B cell (primary cell): ENCODE results near the gene TENM4. TPM values are rescaled to one million over a fixed set of nuclear protein-coding genes. Genes with fewer than 3 reads are reported as not detected.

Experiments used
- ATAC-seq: fragments of 200-7000 bp; cut with Tn5 transposase; one replicate; pipeline ENCODE4 v1.10.0; 2021; ENCODE audit warnings: low read depth, mild to moderate bottlenecking, moderate number of reproducible peaks, moderate library complexity
- CTCF ChIA-PET: fragments of 350-600 bp; sonication (Branson Sonifier 250); formaldehyde crosslinking; loops from one replicate; lab custom pipeline; 2021; ENCODE audit warnings: antibody characterized with exemption, inconsistent platforms; lab: Charles Lee
- POLR2A ChIA-PET: fragments of 350-600 bp; sonication (Branson Sonifier 250); formaldehyde crosslinking; loops from one replicate; lab custom pipeline; 2021; ENCODE audit warnings: antibody characterized with exemption; lab: Charles Lee
- DNase-seq: peaks from one replicate; pipeline ENCODE4 v3.0.0; 2013
- H2AFZ ChIP-seq: 2 replicates; pipeline ENCODE4 v1.6.1; 2012; ENCODE audit warnings: mild to moderate bottlenecking, low read depth, low read length; ENCODE audit not compliant: insufficient read depth, poor library complexity, severe bottlenecking
- H3K27ac ChIP-seq, 2 donors: 1 replicate in 1 of 2; 2 replicates in 1 of 2; pipeline ENCODE4 v1.5.1; 2012 to 2013; ENCODE audit warnings: low read length in 2 of 2, mild to moderate bottlenecking in 2 of 2, moderate library complexity in 1 of 2
- H3K27me3 ChIP-seq, 4 experiments: fragments of 200-600 bp in 1 of 4; sonication (generic) in 1 of 4; replicated peaks in 1 of 4; 1 replicate in 2 of 4; 2 replicates in 2 of 4; pipeline versions ENCODE4 v1.6.1 to v1.7.0; 2013 to 2016; ENCODE audit warnings: low read length in 3 of 4, mild to moderate bottlenecking in 2 of 4, mixed read lengths in 1 of 4, moderate library complexity in 1 of 4; ENCODE audit not compliant: insufficient read depth in 4 of 4, control insufficient read depth in 3 of 4; ENCODE audit errors: control extremely low read depth in 1 of 4
- H3K36me3 ChIP-seq, 2 experiments: replicated peaks in 1 of 2; 1 replicate in 1 of 2; 2 replicates in 1 of 2; pipeline versions ENCODE4 v1.6.1 to v1.7.1; 2013; ENCODE audit warnings: low read length in 1 of 2; ENCODE audit not compliant: insufficient read depth in 2 of 2, control insufficient read depth in 1 of 2; ENCODE audit errors: control extremely low read depth in 1 of 2, extremely low read depth in 1 of 2
- H3K4me1 ChIP-seq, 2 donors: fragments of 200-600 bp in 1 of 2; sonication (generic) in 1 of 2; 1 replicate in 1 of 2; 2 replicates in 1 of 2; pipeline versions ENCODE4 v1.5.1 to v1.6.1; 2013 to 2017; ENCODE audit warnings: low read length in 2 of 2; ENCODE audit not compliant: control insufficient read depth in 2 of 2, insufficient read depth in 2 of 2
- H3K4me2 ChIP-seq: replicated peaks from 2 replicates; pipeline ENCODE3; 2012; ENCODE audit warnings: mild to moderate bottlenecking, low read depth, low read length; ENCODE audit not compliant: poor library complexity, severe bottlenecking
- H3K4me3 ChIP-seq, 5 experiments: fragments of 200-600 bp in 1 of 5; sonication (generic) in 1 of 5; 1 replicate in 3 of 5; 2 replicates in 2 of 5; pipeline versions ENCODE4 v1.5.1 to v1.7.0; 2011 to 2016; ENCODE audit warnings: low read length in 4 of 5, mild to moderate bottlenecking in 4 of 5, low read depth in 2 of 5, control low read depth in 1 of 5, moderate library complexity in 1 of 5; ENCODE audit not compliant: insufficient read depth in 1 of 5; ENCODE audit errors: control extremely low read depth in 1 of 5, extremely low read depth in 1 of 5
- H3K79me2 ChIP-seq: fragments of 200-600 bp; sonication (generic); one replicate; pipeline ENCODE4 v1.6.0; 2016; ENCODE audit warnings: low read length; ENCODE audit not compliant: control insufficient read depth, insufficient read depth
- H3K9ac ChIP-seq: fragments of 200-600 bp; sonication (generic); 2 replicates; pipeline ENCODE4 v1.6.1; 2017; ENCODE audit warnings: mild to moderate bottlenecking, low read length, moderate library complexity
- H3K9me3 ChIP-seq, 3 donors: one replicate each; pipeline versions ENCODE4 v1.6.1 to v1.7.1; 2013; ENCODE audit warnings: low read length in 2 of 3; ENCODE audit not compliant: control insufficient read depth in 2 of 3, insufficient read depth in 1 of 3; ENCODE audit errors: control extremely low read depth in 1 of 3
- H4K20me1 ChIP-seq: 2 replicates; pipeline ENCODE4 v1.6.0; 2012; ENCODE audit warnings: mild to moderate bottlenecking, low read length; ENCODE audit not compliant: insufficient read depth, control insufficient read depth, poor library complexity, severe bottlenecking
- H3K27ac Mint-ChIP-seq: one replicate; pipeline ENCODE4 v1.8.0; 2021; ENCODE audit warnings: mixed read lengths
- H3K27me3 Mint-ChIP-seq: one replicate; pipeline ENCODE4 v1.8.0; 2021; ENCODE audit warnings: mixed read lengths
- H3K4me1 Mint-ChIP-seq: one replicate; pipeline ENCODE4 v1.8.0; 2021; ENCODE audit warnings: mixed read lengths
- H3K4me3 Mint-ChIP-seq: one replicate; pipeline ENCODE4 v1.8.0; 2021; ENCODE audit warnings: mixed read lengths
- H3K9me3 Mint-ChIP-seq: one replicate; pipeline ENCODE4 v1.8.0; 2022; ENCODE audit warnings: mixed read lengths; ENCODE audit not compliant: insufficient read depth
- CTCF ChIP-seq: fragments of 200-600 bp; IDR thresholded peaks from one replicate; pipeline ENCODE4 v1.8.0; 2022; ENCODE audit warnings: antibody characterized with exemption, mild to moderate bottlenecking
- EZH2 ChIP-seq: IDR thresholded peaks from 2 replicates; pipeline ENCODE4 v1.6.1; 2012; ENCODE audit warnings: borderline replicate concordance, low read depth, mild to moderate bottlenecking, moderate library complexity, low read length; ENCODE audit not compliant: insufficient read depth, poor library complexity, severe bottlenecking
- whole genome bisulfite sequencing: methylation state at CpG from one replicate; pipeline ENCODE4 v1.1.5; 2013; ENCODE audit warnings: missing lambda C conversion rate; ENCODE audit not compliant: insufficient coverage; 5-methylcytosine and 5-hydroxymethylcytosine counted together
- intact Hi-C: fragments of 100-400 bp; cut with micrococcal nuclease; formaldehyde crosslinking; loops from one replicate; pipeline ENCODE4 v1.10.0; 2022
- polyA plus RNA-seq: library from polyadenylated mRNA; depleted of rRNA; stranded (reverse); fragments of >200 nt; gene quantifications from 2 replicates; pipeline ENCODE4 v1.2.3, GENCODE V29; 2012
- total RNA-seq, 2 donors: library from RNA; stranded (reverse); fragments of 120-200 nt in 1 of 2; gene quantifications; 1 replicate in 1 of 2; 2 replicates in 1 of 2; pipeline versions ENCODE4 v1.2.3 to v1.2.4, GENCODE V29; 2013 to 2022

The TENM4 gene
- total and polyA plus RNA-seq, 2 donors (not counting 1 experiment from before 2014, with no cell fraction given), result 0.09 to 5.7 TPM

- Mint-ChIP-seq H3K27me3 (peaks cover 21% of the 10 kb centered on the region), H3K4me3 (no peak overlapping the region), H3K27ac (no peak overlapping the region), H3K9me3 (no peaks in the 10 kb centered on the region), H3K4me1 (no peaks in the 10 kb centered on the region)
- Histone ChIP-seq H3K4me1 (no peaks in the 10 kb centered on the region), H3K4me3 (no peak overlapping the region), H3K36me3 (no peaks in the 10 kb centered on the region), H3K27me3 (peaks cover 0 to 10% (median 1%) of the 10 kb centered on the region in 4 experiments), H4K20me1 (no peaks in the 10 kb centered on the region), H3K9me3 (no peaks in the 10 kb centered on the region), H3K4me2 (no peak overlapping the region), H3K27ac (no peak overlapping the region), H3K9ac (no peak overlapping the region), H3K79me2 (no peaks in the 10 kb centered on the region), H2AFZ (no peak overlapping the region)
- ATAC-seq (no peak), DNase-seq (no peak)
- intact Hi-C loops, result no loop called here
- ChIA-PET POLR2A (no interaction called here), CTCF (no interaction called here)
- WGBS, result 94% methylated on average over 3 of the region's 3 CpGs
- TF ChIP-seq CTCF (no peak), EZH2 (no peak)
Measured at GRCh38 chr11:78954696-78955095, 486.1 kb downstream of the TENM4 start.

DNA sequence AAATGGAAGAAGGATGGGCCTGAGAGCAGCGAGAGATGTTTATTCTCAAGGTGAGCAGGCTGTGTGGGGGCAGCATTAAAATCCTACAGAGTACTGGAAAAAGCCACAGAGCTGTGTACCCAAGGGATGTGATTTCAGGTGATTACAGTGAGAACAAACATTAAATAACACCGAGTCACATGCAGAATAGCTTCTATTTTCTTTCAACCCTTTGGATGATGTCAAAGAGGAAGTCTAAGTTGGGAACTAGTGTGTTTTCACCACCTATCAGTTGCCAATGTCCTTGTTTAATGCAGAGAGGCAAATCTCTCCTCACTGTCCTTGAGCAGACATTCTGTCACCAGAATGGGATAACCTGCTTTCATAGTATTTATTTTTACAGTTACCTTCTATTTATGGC lies 486.6 kb downstream of the TENM4 start:
- WGBS, result no CpG with 5 or more reads among the region's 2 CpGs
- no peak for ATAC-seq
- Mint-ChIP-seq H3K9me3 (no peaks in the 10 kb centered on the region), H3K4me1 (no peaks in the 10 kb centered on the region), H3K27me3 (peaks cover 20% of the 10 kb centered on the region), H3K4me3 (no peak overlapping the region), H3K27ac (no peak overlapping the region)
- H4K20me1 ChIP-seq, result no peaks in the 10 kb centered on the region
- peaks cover 0 to 10% (median 1%) of the 10 kb centered on the region in 4 experiments for H3K27me3 ChIP-seq
- DNase-seq, result no peak
- no peak overlapping the region for H3K4me2 ChIP-seq
- POLR2A ChIA-PET, result no interaction called here
- TF ChIP-seq CTCF (no peak), EZH2 (no peak)
- no peak overlapping the region for H3K9ac ChIP-seq
- no peak overlapping the region for H2AFZ ChIP-seq
- no peaks in the 10 kb centered on the region for H3K36me3 ChIP-seq
- intact Hi-C loops, result no loop called here
- no peaks in the 10 kb centered on the region for H3K79me2 ChIP-seq
- no peak overlapping the region for H3K4me3 ChIP-seq
- CTCF ChIA-PET, result no interaction called here
- no peaks in the 10 kb centered on the region for H3K4me1 ChIP-seq
- no peak overlapping the region for H3K27ac ChIP-seq
- no peaks in the 10 kb centered on the region for H3K9me3 ChIP-seq
